K562 (cell line): ENCODE data around the gene MSL2. TPM values are rescaled to one million over a fixed set of nuclear protein-coding genes. Genes with fewer than 3 reads are reported as not detected.
A peak's percentile ranks its signal among the peaks of the same experiment; 100 is the strongest.

Experiments
- CHCHD3 ChIP-seq: fragments of 250-450 bp; sonication (Bioruptor Pico); IDR thresholded peaks from 2 replicates; pipeline ENCODE4 v2.1.2; 2022; ENCODE audit warnings: mild to moderate bottlenecking
- ETV5 ChIP-seq: sonication (generic); formaldehyde crosslinking; IDR thresholded peaks from 2 replicates; pipeline ENCODE4 v1.4.0; 2020; ENCODE audit warnings: low read depth, mild to moderate bottlenecking, missing genetic modification reagents
- HDAC2 ChIP-seq: fragments of 450-650 bp; IDR thresholded peaks from 2 replicates; pipeline ENCODE4 v1.6.1; 2016; ENCODE audit warnings: mild to moderate bottlenecking
- HES1 ChIP-seq: fragments of 450-650 bp; IDR thresholded peaks from 2 replicates; pipeline ENCODE4 v1.6.1; 2016; ENCODE audit warnings: low read depth, mild to moderate bottlenecking, moderate library complexity
- MAFG ChIP-seq: fragments of 450-650 bp; conservative IDR thresholded peaks from 2 replicates; pipeline ENCODE4 v1.6.1; 2016; ENCODE audit warnings: missing genetic modification characterization, missing compliant biosample characterization
- RBM15 ChIP-seq: fragments of 200-400 bp; formaldehyde crosslinking; IDR thresholded peaks from 2 replicates; pipeline ENCODE4 v1.6.1; 2018; ENCODE audit warnings: mild to moderate bottlenecking, low read length, moderate library complexity; ENCODE audit not compliant: insufficient read depth
- VEZF1 ChIP-seq: fragments of 200-800 bp; sonication (Bioruptor generic); IDR thresholded peaks from 2 replicates; pipeline ENCODE4 v1.6.1; 2017; ENCODE audit warnings: missing genetic modification characterization, missing compliant biosample characterization
- ZNF318 ChIP-seq, 2 experiments: fragments of 450-650 bp; IDR thresholded peaks; 2 replicates each; pipeline ENCODE4 v1.6.1; 2016; ENCODE audit warnings: mild to moderate bottlenecking in 2 of 2, borderline replicate concordance in 1 of 2, low read depth in 1 of 2, moderate library complexity in 1 of 2
- ZNF592 ChIP-seq: fragments of 450-650 bp; IDR thresholded peaks from 2 replicates; pipeline ENCODE4 v1.6.1; 2017; ENCODE audit warnings: antibody characterized with exemption, mild to moderate bottlenecking
- ZNF639 ChIP-seq, 2 experiments: fragments of 200-800 bp in 1 of 2; sonication (Bioruptor generic) in 1 of 2; sonication (generic) in 1 of 2; formaldehyde crosslinking in 1 of 2; IDR thresholded peaks in 1 of 2; conservative IDR thresholded peaks in 1 of 2; 2 replicates each; pipeline versions ENCODE4 v1.5.0 to v1.6.1; 2016 to 2020; ENCODE audit warnings: missing compliant biosample characterization in 1 of 2, missing genetic modification characterization in 1 of 2, missing genetic modification reagents in 1 of 2
- polyA plus RNA-seq, 8 experiments: library from polyadenylated mRNA; depleted of rRNA in 4 of 8; stranded (reverse) in 5 of 8; unstranded in 3 of 8; fragments of >200 nt; fragmentation: Nextera tagmentation in 2 of 8; fragmentation: Illumina TruSeq in 1 of 8; extraction: Ambion mirVana in 2 of 8; extraction: Trizol in 1 of 8; gene quantifications; 2 replicates each; pipeline versions ENCODE4 v1.2.1 to v1.2.3, GENCODE V29; 2011 to 2014; ENCODE audit warnings: inconsistent platforms in 1 of 8, missing spikeins in 1 of 8
- total RNA-seq, 7 experiments: library from RNA; depleted of rRNA in 6 of 7; stranded (reverse); fragments of >200 nt in 6 of 7; fragmentation: Illumina TruSeq in 2 of 7; extraction: Trizol in 2 of 7; gene quantifications; 2 replicates each; pipeline versions ENCODE4 v1.2.1 to v1.2.3, GENCODE V29; 2011 to 2021; ENCODE audit warnings: low replicate concordance in 1 of 7

Gene MSL2
- total and polyA plus RNA-seq, 9 of the 15 experiments (the other 6 are each of a cell fraction or from before 2014, with no cell fraction given), result 1.9 to 19.9 (median 9.1) TPM

- no peak for TF ChIP-seq ETV5
- no peak for TF ChIP-seq HES1
- peak in 1 of 2 experiments; percentile 73; a peak in 2 of 4 replicates for TF ChIP-seq ZNF639 (CRISPR knock-in tag; conservative IDR thresholded peaks at IDR 0.05 in 1 of 2, IDR thresholded peaks at IDR 0.05 in 1 of 2)
- no peak for TF ChIP-seq ZNF318 (IDR thresholded peaks at IDR 0.05; ENCODE audit: borderline replicate concordance in 1 of 2, low read depth in 1 of 2)
- TF ChIP-seq RBM15, result no peak
- no peak for TF ChIP-seq MAFG (tag)
- peak; percentile 71; the same call in 1 of the 2 replicates for TF ChIP-seq VEZF1
- TF ChIP-seq CHCHD3 (CRISPR knock-in tag), result no peak
- no peak for TF ChIP-seq ZNF592
- no peak for TF ChIP-seq HDAC2
Observed at GRCh38 chr3:136196064-136196400, at the start of gene MSL2 (continued).
